ENCODE results near the gene CDC14A. TPM values are rescaled to one million over a fixed set of nuclear protein-coding genes. Genes with fewer than 3 reads are reported as not detected.

The CDC14A gene
- total and polyA plus RNA-seq, 2 donors (not counting 3 experiments of a cell fraction or from before 2014, with no cell fraction given): 3.4 to 13.9 TPM

DNA sequence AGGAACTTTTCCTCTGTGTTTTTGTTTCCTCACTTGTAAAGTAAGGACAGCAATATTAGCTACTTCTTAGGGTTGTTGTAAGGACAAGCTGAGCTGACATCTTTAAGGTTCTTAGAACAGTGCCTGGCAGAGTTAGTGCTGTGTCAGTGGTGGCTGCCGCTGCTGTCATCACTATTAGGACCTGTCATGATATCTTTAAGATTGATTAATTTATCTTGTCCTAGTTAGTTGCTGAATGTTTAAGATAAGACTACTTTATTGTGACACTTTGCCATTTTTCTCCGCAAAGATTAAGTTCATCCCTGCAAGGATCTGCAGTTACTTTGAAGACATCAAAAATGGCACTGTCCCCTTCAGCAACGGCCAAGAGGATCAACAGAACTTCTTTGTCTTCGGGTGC lies 145.5 kb downstream of the CDC14A start:
- H3K4me1 ChIP-seq (ENCODE audit: control insufficient read depth, extremely low read depth, insufficient read depth, low read length): no peaks in the 10 kb centered on the region
- peaks cover 5 to 13% of the 10 kb centered on the region in 2 experiments for H3K36me3 ChIP-seq (ENCODE audit: control insufficient read depth in 2 of 2, extremely low read depth in 1 of 2, insufficient read depth in 2 of 2, low read length in 2 of 2)
- no peaks in the 10 kb centered on the region for H3K9me1 ChIP-seq (replicated peaks; ENCODE audit: control insufficient read depth, extremely low read depth, insufficient read depth, low read length)
- H2AFZ ChIP-seq (ENCODE audit: low read depth, low read length): no peak overlapping the region
- H4K20me1 ChIP-seq (replicated peaks; ENCODE audit: control insufficient read depth, extremely low read depth, insufficient read depth, low read length): no peaks in the 10 kb centered on the region
- DNase-seq (ENCODE audit: low read depth, low spot score) (no peak), FAIRE-seq (no peak)
- H3K27ac ChIP-seq (ENCODE audit: insufficient read depth, low read depth, low read length): no peak overlapping the region
- ChIA-PET POLR2A (no interaction called here), CTCF (no interaction called here)
- H3K9me3 ChIP-seq (replicated peaks; ENCODE audit: control insufficient read depth, insufficient read depth, low read length): no peaks in the 10 kb centered on the region
- H3K4me3 ChIP-seq (replicated peaks in 1 of 3; ENCODE audit: insufficient read depth in 1 of 3, low read depth in 1 of 3, low read length in 3 of 3): no peak overlapping the region
- no peaks in the 10 kb centered on the region for H3K27me3 ChIP-seq (ENCODE audit: control insufficient read depth in 2 of 2, insufficient read depth in 2 of 2, low read length in 2 of 2)
- H3K9ac ChIP-seq (replicated peaks; ENCODE audit: extremely low read depth, insufficient read depth, low read length): no peak overlapping the region
- intact Hi-C loops (cut with micrococcal nuclease) (no loop called here), dilution Hi-C loops (cut with MboI; ENCODE audit: extremely low pct_ligation_motif_present, low sequenced_read_pairs) (no loop called here)
- TF ChIP-seq, protein P1, sequence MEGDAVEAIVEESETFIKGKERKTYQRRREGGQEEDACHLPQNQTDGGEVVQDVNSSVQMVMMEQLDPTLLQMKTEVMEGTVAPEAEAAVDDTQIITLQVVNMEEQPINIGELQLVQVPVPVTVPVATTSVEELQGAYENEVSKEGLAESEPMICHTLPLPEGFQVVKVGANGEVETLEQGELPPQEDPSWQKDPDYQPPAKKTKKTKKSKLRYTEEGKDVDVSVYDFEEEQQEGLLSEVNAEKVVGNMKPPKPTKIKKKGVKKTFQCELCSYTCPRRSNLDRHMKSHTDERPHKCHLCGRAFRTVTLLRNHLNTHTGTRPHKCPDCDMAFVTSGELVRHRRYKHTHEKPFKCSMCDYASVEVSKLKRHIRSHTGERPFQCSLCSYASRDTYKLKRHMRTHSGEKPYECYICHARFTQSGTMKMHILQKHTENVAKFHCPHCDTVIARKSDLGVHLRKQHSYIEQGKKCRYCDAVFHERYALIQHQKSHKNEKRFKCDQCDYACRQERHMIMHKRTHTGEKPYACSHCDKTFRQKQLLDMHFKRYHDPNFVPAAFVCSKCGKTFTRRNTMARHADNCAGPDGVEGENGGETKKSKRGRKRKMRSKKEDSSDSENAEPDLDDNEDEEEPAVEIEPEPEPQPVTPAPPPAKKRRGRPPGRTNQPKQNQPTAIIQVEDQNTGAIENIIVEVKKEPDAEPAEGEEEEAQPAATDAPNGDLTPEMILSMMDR (IDR thresholded peaks at IDR 0.05; ENCODE audit: extremely low read depth in 1 of 2, insufficient read depth in 1 of 2, low read depth in 1 of 2, low read length in 2 of 2): no peak
- TF ChIP-seq EZH2 (IDR thresholded peaks at IDR 0.05; ENCODE audit: borderline replicate concordance, low read depth, low read length, severe bottlenecking): no peak
- TF ChIP-seq POLR2AphosphoS5 (IDR thresholded peaks at IDR 0.05; ENCODE audit: insufficient read depth, low read depth, low read length): no peak
- TF ChIP-seq MAX (IDR thresholded peaks at IDR 0.05; ENCODE audit: insufficient read depth, insufficient read length): no peak
- TF ChIP-seq FOS (IDR thresholded peaks at IDR 0.05; ENCODE audit: borderline replicate concordance, insufficient read depth, low read length): no peak
- TF ChIP-seq POLR2A (IDR thresholded peaks at IDR 0.05; ENCODE audit: low read depth, low read length): no peak
- no peak for TF ChIP-seq GATA2 (IDR thresholded peaks at IDR 0.05; ENCODE audit: insufficient read depth, insufficient read length, low read depth, low read length)
- no peak for TF ChIP-seq MYC (IDR thresholded peaks at IDR 0.05; ENCODE audit: low read depth, low read length)
- TF ChIP-seq JUN (IDR thresholded peaks at IDR 0.05; ENCODE audit: borderline replicate concordance, insufficient read depth, insufficient read length, low read depth): no peak
- BruUV-seq (replicated peaks): no TSS peak
- H3K79me2 ChIP-seq (ENCODE audit: control insufficient read depth, insufficient read depth, low read length): no peaks in the 10 kb centered on the region
- H3K4me2 ChIP-seq (ENCODE audit: insufficient read depth, low read length): no peak overlapping the region

All from endothelial cell of umbilical vein (primary cell).